ENCODE results near the gene STK11.

The STK11 gene

DNA sequence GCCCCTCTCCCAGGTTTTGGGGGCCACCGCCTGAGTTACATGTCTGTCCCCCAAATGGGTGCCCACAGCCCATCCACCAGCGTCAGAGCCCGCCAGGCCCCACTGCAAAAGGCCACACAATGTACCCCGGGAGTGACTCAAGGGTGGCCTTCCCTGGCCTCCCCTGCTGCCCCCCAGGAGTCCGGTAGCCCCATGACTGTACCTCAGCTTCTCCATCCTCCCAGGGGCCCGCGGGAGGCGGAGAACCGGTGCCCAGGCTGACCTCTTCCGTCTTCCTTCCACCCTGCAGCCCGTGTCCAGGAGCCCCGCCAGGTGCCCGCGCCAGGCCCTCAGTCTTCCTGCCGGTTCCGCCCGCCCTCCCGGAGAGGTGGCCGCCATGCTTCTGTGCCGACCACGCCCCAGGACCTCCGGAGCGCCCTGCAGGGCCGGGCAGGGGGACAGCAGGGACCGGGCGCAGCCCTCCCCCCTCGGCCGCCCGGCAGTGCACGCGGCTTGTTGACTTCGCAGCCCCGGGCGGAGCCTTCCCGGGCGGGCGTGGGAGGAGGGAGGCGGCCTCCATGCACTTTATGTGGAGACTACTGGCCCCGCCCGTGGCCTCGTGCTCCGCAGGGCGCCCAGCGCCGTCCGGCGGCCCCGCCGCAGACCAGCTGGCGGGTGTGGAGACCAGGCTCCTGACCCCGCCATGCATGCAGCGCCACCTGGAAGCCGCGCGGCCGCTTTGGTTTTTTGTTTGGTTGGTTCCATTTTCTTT, 21.9 kb downstream of the STK11 start:
- DNase-seq (ENCODE audit: low read depth), result no peak
- in situ Hi-C loops (cut with HindIII; ENCODE audit: low sequenced_read_pairs), result no loop called here
- no peak overlapping the region for H3K4me3 ChIP-seq (ENCODE audit: low read depth, low read length)
- TF ChIP-seq, protein P1, sequence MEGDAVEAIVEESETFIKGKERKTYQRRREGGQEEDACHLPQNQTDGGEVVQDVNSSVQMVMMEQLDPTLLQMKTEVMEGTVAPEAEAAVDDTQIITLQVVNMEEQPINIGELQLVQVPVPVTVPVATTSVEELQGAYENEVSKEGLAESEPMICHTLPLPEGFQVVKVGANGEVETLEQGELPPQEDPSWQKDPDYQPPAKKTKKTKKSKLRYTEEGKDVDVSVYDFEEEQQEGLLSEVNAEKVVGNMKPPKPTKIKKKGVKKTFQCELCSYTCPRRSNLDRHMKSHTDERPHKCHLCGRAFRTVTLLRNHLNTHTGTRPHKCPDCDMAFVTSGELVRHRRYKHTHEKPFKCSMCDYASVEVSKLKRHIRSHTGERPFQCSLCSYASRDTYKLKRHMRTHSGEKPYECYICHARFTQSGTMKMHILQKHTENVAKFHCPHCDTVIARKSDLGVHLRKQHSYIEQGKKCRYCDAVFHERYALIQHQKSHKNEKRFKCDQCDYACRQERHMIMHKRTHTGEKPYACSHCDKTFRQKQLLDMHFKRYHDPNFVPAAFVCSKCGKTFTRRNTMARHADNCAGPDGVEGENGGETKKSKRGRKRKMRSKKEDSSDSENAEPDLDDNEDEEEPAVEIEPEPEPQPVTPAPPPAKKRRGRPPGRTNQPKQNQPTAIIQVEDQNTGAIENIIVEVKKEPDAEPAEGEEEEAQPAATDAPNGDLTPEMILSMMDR (IDR thresholded peaks at IDR 0.05; ENCODE audit: low read depth, low read length, missing control alignments), result no peak

DNA sequence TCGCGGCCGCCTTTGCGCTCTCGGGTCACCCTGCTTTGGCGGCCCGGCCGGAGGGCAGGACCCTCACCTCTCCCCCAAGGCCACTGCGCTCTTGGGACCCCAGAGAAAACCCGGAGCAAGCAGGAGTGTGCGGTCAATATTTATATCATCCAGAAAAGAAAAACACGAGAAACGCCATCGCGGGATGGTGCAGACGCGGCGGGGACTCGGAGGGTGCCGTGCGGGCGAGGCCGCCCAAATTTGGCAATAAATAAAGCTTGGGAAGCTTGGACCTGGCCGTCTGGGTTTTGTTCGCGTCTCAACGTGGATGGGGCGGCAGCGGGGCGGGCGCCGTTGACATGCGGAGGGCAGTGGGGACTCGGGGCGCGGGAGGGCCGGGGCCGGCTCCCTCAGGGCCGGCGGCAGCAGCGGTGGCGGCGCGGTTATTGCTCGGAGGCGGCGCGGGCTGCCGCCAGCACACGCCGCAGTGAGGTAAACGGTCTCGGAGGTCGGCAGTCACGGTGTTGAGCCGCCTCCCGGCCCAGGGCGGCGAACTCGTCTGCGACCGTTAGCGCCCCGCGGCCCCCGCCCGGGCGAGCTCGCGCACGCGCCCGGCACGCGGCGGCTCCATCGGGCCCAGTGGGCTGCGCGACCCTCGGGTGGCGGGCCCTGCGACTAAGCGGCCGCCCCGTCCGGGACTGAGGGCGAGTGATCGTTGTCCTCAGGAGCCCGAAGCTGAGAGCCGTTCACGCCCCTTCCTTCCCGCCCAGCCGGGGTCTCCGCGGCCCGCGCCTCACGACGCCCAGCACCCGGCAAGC, 22.8 kb downstream of the STK11 start:
- in situ Hi-C loops (cut with HindIII; ENCODE audit: low sequenced_read_pairs), result no loop called here
- TF ChIP-seq, protein P1 (IDR thresholded peaks at IDR 0.05; ENCODE audit: low read depth, low read length, missing control alignments), result no peak

DNA sequence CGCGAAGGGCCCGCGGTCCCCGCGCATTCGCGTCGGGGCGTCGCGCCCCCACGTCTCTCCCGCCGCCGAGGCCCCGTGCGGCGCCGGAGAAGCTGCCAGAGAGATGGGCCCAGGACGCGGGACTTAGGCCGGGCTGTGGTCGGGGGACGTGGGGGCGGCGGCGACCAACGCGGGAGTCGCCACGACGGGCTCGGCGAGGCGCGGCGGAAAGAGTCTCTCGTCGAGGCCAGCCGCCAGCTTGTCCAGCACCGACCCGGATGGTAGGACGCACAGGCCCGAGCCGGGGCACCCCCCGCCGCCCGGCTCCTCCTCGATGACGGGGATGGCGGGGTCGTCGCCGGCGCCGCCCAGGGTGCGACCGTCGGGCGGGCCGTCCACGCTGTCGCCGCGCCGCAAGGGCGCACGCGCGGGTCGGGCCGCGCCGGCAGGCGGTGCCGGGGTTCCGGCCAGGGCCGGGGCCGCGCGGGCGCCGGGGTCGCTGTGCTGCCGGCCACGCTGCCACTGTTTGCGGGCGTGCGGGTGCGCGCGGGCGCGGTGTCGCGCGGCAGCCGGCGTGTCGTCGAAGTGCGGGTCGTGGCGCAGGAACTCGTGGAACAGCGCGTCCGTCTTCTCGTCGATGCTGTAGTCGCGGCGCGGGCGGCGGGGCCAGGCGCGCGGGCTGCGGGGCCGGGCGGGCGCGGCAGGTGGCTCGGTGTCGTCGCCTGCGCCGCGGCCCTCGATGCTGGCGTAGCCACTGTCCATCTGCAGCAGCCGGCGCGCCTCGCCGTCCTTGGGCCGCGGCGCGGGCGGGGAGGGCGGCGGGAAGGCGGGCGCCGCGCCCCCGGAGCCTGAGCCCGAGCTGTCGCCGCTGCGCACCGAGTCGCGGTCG, 23.7 kb downstream of the STK11 start:
- in situ Hi-C loops (cut with HindIII; ENCODE audit: low sequenced_read_pairs), result no loop called here
- no peak for DNase-seq (ENCODE audit: low read depth)
- TF ChIP-seq, protein P1 (IDR thresholded peaks at IDR 0.05; ENCODE audit: low read depth, low read length, missing control alignments), result no peak
- no peak overlapping the region for H3K4me3 ChIP-seq (ENCODE audit: low read depth, low read length)

More for the DNA sequence above, 22.8 kb downstream of the STK11 start:
- no peak for DNase-seq (ENCODE audit: low read depth)
- H3K4me3 ChIP-seq (ENCODE audit: low read depth, low read length), result no peak overlapping the region

DNA sequence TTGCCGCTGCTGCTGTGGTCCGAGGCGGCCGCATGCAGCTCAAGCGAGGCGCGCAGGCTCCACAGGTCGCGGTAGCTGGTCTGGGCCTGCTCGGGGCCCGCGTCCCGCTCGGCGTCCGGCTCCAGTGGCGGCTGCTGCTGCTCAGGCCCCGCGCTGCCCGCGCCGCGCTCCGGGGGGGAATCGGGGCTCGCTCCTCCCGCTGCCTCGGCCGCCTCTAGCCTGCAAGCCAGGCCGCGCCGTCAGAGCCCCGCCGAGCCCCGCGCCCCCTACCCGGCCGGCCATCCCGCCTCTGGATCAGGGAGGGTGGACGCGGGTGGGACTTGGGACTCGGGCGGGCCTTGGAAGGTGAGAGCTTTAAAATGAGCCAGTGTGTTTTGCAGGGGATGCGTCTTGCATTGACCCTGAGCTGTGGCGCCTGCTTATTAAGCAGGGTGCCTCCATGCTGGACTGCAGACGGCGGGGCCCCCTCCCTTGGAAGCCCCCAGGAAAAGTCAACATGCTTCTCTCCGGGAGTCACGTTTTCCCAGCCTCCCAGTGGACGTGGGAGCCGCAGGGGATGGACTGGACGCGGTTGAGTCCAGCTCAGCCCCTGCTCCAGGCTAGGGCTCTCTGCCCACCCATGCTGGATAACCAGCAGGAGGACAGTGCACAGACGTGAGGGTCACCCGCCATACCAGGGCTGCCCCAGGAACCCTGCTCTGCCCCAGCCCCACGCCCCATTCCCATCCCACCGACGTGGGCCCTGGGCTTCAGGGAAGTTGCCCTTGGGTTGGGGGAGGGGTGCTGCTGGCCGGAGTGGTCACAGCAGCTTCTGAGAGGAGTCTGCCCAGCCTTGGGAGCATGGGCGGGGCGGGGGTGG, 24.6 kb downstream of the STK11 start:
- TF ChIP-seq, protein P1 (IDR thresholded peaks at IDR 0.05; ENCODE audit: low read depth, low read length, missing control alignments), result no peak
- no peak overlapping the region for H3K4me3 ChIP-seq (ENCODE audit: low read depth, low read length)
- DNase-seq (ENCODE audit: low read depth), result no peak
- in situ Hi-C loops (cut with HindIII; ENCODE audit: low sequenced_read_pairs), result no loop called here

DNA sequence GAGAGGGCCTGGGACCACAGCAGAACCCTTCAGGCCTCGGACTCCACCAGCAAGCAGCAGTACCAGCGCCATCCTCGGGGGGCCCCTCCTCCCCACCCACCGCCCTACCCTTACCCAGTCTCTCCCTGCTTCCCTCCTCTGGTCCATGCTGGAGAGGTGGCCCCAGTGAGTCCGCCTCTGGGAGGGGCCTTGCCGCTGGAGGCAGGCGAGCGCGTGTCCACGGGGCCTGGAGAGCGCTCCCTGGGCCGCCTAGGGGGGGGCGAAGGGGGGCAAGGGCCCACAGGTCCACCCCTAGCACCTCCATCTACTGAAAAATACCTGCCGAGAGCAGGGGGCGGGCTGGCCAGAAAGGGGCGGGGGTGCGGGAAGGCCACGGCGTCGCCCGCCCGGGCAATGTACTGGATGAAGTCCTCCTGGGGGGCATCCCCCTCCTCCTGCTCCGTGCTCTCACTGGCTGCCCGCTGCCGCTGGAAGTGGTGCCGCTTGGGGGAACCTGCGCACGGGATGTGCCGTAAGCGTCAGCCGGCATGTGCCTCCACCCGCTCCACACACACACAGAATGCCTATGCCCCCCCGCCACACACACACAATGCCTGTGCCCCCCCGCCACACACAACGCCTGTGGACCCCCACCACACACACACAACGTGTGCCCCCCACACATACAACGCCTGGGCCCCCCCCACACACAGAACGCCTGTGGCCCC, 25.4 kb downstream of the STK11 start:
- TF ChIP-seq, protein P1 (IDR thresholded peaks at IDR 0.05; ENCODE audit: low read depth, low read length, missing control alignments), result no peak
- DNase-seq (ENCODE audit: low read depth), result no peak
- in situ Hi-C loops (cut with HindIII; ENCODE audit: low sequenced_read_pairs), result no loop called here
- H3K4me3 ChIP-seq (ENCODE audit: low read depth, low read length), result no peak overlapping the region
